ENCODE data around the gene CNPY1. TPM values are rescaled to one million over a fixed set of nuclear protein-coding genes. Genes with fewer than 3 reads are reported as not detected.

The CNPY1 gene
- total and polyA plus RNA-seq, 2 experiments from 2014 or later: not detected

- no peak for DNase-seq
- Histone ChIP-seq H3K9me2 (ENCODE audit: insufficient read depth) (no peaks in the 10 kb centered on the region), H3K4me2 (ENCODE audit: unreplicated experiment) (no peak overlapping the region), H2AFZ (no peak overlapping the region), H3K4me3 (no peak overlapping the region), H3K27me3 (replicated peaks; ENCODE audit: insufficient read depth) (no peaks in the 10 kb centered on the region; the same call in none of the 2 replicates), H3K27ac (no peak overlapping the region), H3F3A (ENCODE audit: insufficient read depth) (no peaks in the 10 kb centered on the region), H3K9ac (no peak overlapping the region), H4K20me1 (ENCODE audit: insufficient read depth) (no peaks in the 10 kb centered on the region), H3K9me3 (ENCODE audit: low read depth) (no peaks in the 10 kb centered on the region), H3K79me2 (ENCODE audit: insufficient read depth) (no peaks in the 10 kb centered on the region), H3K4me1 (ENCODE audit: insufficient read depth) (no peaks in the 10 kb centered on the region), H3K36me3 (ENCODE audit: low read depth) (no peaks in the 10 kb centered on the region)
- in situ Hi-C loops (cut with MboI): no loop called here
- no peak for TF ChIP-seq EZH2 (IDR thresholded peaks at IDR 0.05; ENCODE audit: insufficient read depth, poor library complexity, severe bottlenecking)
- TF ChIP-seq EZH2phosphoT487 (IDR thresholded peaks at IDR 0.05; ENCODE audit: insufficient read depth, low read depth): no peak
- 42 to 48% methylated on average over 11 of the region's 11 CpGs for WGBS, 2 experiments (ENCODE audit: low coverage in 1 of 2, low lambda C conversion rate in 2 of 2, missing lambda C conversion rate in 2 of 2)
Measured at GRCh38 chr7:155581107-155581830, 34.9 kb upstream of the CNPY1 start.

- DNase-seq: no peak
- H3K79me2 ChIP-seq (ENCODE audit: insufficient read depth): no peaks in the 10 kb centered on the region
- no peak overlapping the region for H3K27ac ChIP-seq
- H4K20me1 ChIP-seq (ENCODE audit: insufficient read depth): no peaks in the 10 kb centered on the region
- no peaks in the 10 kb centered on the region for H3K36me3 ChIP-seq (ENCODE audit: low read depth)
- no peaks in the 10 kb centered on the region for H3F3A ChIP-seq (ENCODE audit: insufficient read depth)
- no peaks in the 10 kb centered on the region for H3K4me1 ChIP-seq (ENCODE audit: insufficient read depth)
- no peaks in the 10 kb centered on the region; the same call in none of the 2 replicates for H3K27me3 ChIP-seq (replicated peaks; ENCODE audit: insufficient read depth)
- H3K9ac ChIP-seq: no peak overlapping the region
- H3K4me3 ChIP-seq: no peak overlapping the region
- TF ChIP-seq EZH2 (IDR thresholded peaks at IDR 0.05; ENCODE audit: insufficient read depth, poor library complexity, severe bottlenecking) (no peak), EZH2phosphoT487 (IDR thresholded peaks at IDR 0.05; ENCODE audit: insufficient read depth, low read depth) (no peak)
- whole genome bisulfite sequencing, 2 experiments (ENCODE audit: low coverage in 1 of 2, low lambda C conversion rate in 2 of 2, missing lambda C conversion rate in 2 of 2): 7 to 11% methylated on average over 3 of the region's 3 CpGs
- in situ Hi-C loops (cut with MboI): no loop called here
- H3K9me2 ChIP-seq (ENCODE audit: insufficient read depth): no peaks in the 10 kb centered on the region
- no peaks in the 10 kb centered on the region for H3K9me3 ChIP-seq (ENCODE audit: low read depth)
- no peak overlapping the region for H2AFZ ChIP-seq
- H3K4me2 ChIP-seq (ENCODE audit: unreplicated experiment): no peak overlapping the region
Measured at GRCh38 chr7:155580367-155580766, 34.0 kb upstream of the CNPY1 start.

- Histone ChIP-seq H3K4me1 (ENCODE audit: insufficient read depth) (no peaks in the 10 kb centered on the region), H3K9me3 (ENCODE audit: low read depth) (no peaks in the 10 kb centered on the region), H2AFZ (no peak overlapping the region), H3K36me3 (ENCODE audit: low read depth) (no peaks in the 10 kb centered on the region), H3K4me2 (ENCODE audit: unreplicated experiment) (no peak overlapping the region), H3K9me2 (ENCODE audit: insufficient read depth) (no peaks in the 10 kb centered on the region), H3F3A (ENCODE audit: insufficient read depth) (no peaks in the 10 kb centered on the region), H3K9ac (no peak overlapping the region), H3K79me2 (ENCODE audit: insufficient read depth) (no peaks in the 10 kb centered on the region), H3K27me3 (replicated peaks; ENCODE audit: insufficient read depth) (no peaks in the 10 kb centered on the region; the same call in none of the 2 replicates), H3K27ac (no peak overlapping the region), H3K4me3 (no peak overlapping the region), H4K20me1 (ENCODE audit: insufficient read depth) (no peaks in the 10 kb centered on the region)
- 53 to 61% methylated on average over 13 of the region's 13 CpGs for WGBS, 2 experiments (ENCODE audit: low coverage in 1 of 2, low lambda C conversion rate in 2 of 2, missing lambda C conversion rate in 2 of 2)
- DNase-seq: no peak
- TF ChIP-seq EZH2 (IDR thresholded peaks at IDR 0.05; ENCODE audit: insufficient read depth, poor library complexity, severe bottlenecking) (no peak), EZH2phosphoT487 (IDR thresholded peaks at IDR 0.05; ENCODE audit: insufficient read depth, low read depth) (no peak)
- in situ Hi-C loops (cut with MboI): no loop called here
Measured at GRCh38 chr7:155579565-155579964, 33.2 kb upstream of the CNPY1 start.

- Histone ChIP-seq H3K27ac (no peak overlapping the region), H3K4me3 (no peak overlapping the region), H3K36me3 (ENCODE audit: low read depth) (no peaks in the 10 kb centered on the region), H3K9me3 (ENCODE audit: low read depth) (no peaks in the 10 kb centered on the region), H3K4me1 (ENCODE audit: insufficient read depth) (no peaks in the 10 kb centered on the region), H3K9ac (no peak overlapping the region), H3K9me2 (ENCODE audit: insufficient read depth) (no peaks in the 10 kb centered on the region), H3K4me2 (ENCODE audit: unreplicated experiment) (no peak overlapping the region), H3K27me3 (replicated peaks; ENCODE audit: insufficient read depth) (no peaks in the 10 kb centered on the region; the same call in none of the 2 replicates), H3F3A (ENCODE audit: insufficient read depth) (no peaks in the 10 kb centered on the region), H3K79me2 (ENCODE audit: insufficient read depth) (no peaks in the 10 kb centered on the region), H4K20me1 (ENCODE audit: insufficient read depth) (no peaks in the 10 kb centered on the region), H2AFZ (no peak overlapping the region)
- DNase-seq: no peak
- TF ChIP-seq EZH2 (IDR thresholded peaks at IDR 0.05; ENCODE audit: insufficient read depth, poor library complexity, severe bottlenecking) (no peak), EZH2phosphoT487 (IDR thresholded peaks at IDR 0.05; ENCODE audit: insufficient read depth, low read depth) (no peak)
- in situ Hi-C loops (cut with MboI): no loop called here
- WGBS, 2 experiments (ENCODE audit: low coverage in 1 of 2, low lambda C conversion rate in 2 of 2, missing lambda C conversion rate in 2 of 2): 66 to 71% methylated on average over 13 of the region's 13 CpGs
Measured at GRCh38 chr7:155578016-155578415, 31.7 kb upstream of the CNPY1 start.
